Right ventricle myocardium inferior (tissue), 1 donor: ENCODE data around the gene ZBTB40. TPM values are rescaled to one million over a fixed set of nuclear protein-coding genes. Genes with fewer than 3 reads are reported as not detected.

ENCODE experiments used
- ATAC-seq: fragments of 200-7000 bp; cut with Tn5 transposase; one replicate; pipeline ENCODE4 v1.9.1; 2020; ENCODE audit warnings: mild to moderate bottlenecking, moderate library complexity
- DNase-seq: peaks from one replicate; pipeline ENCODE4 v3.0.0; 2021; ENCODE audit errors: missing footprints
- intact Hi-C: fragments of 100-400 bp; cut with DNase I; formaldehyde crosslinking; loops from one replicate; pipeline ENCODE4 v1.11.0; 2022
- total RNA-seq: library from RNA; stranded (reverse); fragmentation: NEBNext Ultra II Directional; extraction: Animal tissue kit (Norgen Biotek cat#: 25700); gene quantifications from one replicate; pipeline ENCODE4 v1.2.1, GENCODE V29; 2021
- donor health status: DM: no; HTN: yes; CAD: no; lungs with severe emphysema.

Gene ZBTB40
- total RNA-seq, 1 donor from 2014 or later: 17.9 TPM

- ATAC-seq (peak; percentile 74), DNase-seq (no peak)
- intact Hi-C loops: no loop called here
Measured at GRCh38 chr1:22418933-22419382, 32.7 kb upstream of the ZBTB40 start.

GRCh38 chr1:22420455-22421053 is 31.1 kb upstream of the ZBTB40 start:
- ATAC-seq (peak; percentile 88), DNase-seq (peak; percentile 88)
- intact Hi-C loops: loop anchor here (1.0 to 10.0 kb wide), 2 partner anchors 222 to 504 kb away; no protein-coding TSS in a partner anchor

DNA sequence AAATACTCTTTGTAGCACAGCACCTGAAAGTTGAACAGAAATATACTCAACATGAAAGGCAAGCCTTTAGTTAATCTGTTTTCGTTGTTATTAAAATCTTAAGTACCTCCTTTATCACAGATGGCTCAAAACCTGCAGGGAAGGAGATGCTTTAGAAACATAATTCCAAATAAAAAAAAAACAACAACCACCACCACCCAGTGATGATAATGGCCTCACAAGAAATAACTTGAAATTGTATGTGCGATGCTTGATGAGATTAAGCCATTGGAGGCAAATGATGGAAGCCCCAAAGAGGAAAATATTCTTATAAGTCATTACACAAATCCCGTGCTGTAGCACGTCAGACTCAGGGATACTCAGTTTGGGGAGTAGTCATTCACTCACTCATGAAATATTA is 24.9 kb upstream of the ZBTB40 start:
- intact Hi-C loops: loop anchor here (10.0 kb wide), 1 partner anchor 498 kb away; no protein-coding TSS in a partner anchor
- ATAC-seq (no peak), DNase-seq (no peak)

DNA sequence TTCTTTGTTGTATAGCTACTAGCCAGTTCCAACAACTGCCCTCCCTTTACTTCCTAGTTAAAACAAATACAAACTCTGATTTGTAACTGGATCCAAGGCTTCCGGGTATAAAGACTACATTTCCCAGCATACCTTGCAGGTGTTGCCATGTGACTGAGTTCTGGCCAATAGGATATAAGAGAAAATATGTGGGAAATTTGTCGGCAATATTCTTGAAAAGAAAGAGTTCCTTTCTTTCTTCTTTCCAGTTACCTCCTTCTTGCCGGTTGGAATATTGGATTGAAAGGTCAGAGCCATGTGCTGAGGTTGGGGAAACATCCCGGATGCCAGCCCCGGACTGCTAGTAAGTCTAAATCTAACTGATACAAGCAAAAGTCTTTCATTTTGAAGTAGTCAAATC is 23.0 kb upstream of the ZBTB40 start:
- intact Hi-C loops: loop anchor here (10.0 kb wide), 1 partner anchor 496 kb away; no protein-coding TSS in a partner anchor
- peak; percentile 59 for ATAC-seq
- DNase-seq: no peak

DNA sequence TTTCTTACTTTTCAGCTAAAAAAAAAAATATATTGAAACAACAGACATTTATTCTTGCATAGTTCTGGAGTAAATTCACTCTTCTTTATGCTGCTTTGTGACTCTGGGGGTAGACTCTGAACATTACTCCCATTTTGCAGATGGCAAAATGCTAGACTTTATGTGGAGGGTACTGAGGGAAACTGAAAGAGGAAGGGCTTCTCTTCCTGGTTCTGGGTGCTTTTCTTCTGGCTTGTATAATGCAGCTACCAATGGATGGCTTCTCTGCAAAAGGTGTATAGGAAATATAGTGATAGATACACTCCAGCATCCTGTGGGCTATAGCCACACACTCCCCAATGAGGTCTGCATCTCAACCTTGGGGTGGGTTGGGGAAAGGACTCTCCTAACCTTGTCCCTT is 19.7 kb upstream of the ZBTB40 start:
- ATAC-seq (no peak), DNase-seq (no peak)
- intact Hi-C loops: no loop called here

DNA sequence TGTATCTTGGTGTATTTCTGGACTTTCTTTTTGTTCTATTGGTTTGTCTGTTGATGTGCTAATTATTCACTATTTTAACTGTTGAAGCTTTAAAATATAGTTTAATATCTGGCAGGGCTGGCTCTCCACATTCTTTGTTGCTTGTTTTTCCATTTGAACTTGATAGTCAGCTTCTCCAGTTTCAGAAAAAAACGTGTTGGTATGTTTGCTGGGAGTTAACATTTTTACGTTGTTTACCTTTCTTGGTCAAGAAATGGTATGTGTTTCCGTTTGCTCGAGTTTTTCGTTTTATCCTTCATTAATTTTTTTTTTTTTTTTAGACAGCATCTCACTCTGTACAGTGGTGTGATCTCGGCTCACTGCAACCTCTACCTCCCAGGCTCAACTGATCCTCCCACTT is 16.9 kb upstream of the ZBTB40 start:
- intact Hi-C loops: no loop called here
- no peak for ATAC-seq
- no peak for DNase-seq

GRCh38 chr1:22436948-22437347 is 14.7 kb upstream of the ZBTB40 start:
- intact Hi-C loops: no loop called here
- DNase-seq (no peak), ATAC-seq (no peak)

DNA sequence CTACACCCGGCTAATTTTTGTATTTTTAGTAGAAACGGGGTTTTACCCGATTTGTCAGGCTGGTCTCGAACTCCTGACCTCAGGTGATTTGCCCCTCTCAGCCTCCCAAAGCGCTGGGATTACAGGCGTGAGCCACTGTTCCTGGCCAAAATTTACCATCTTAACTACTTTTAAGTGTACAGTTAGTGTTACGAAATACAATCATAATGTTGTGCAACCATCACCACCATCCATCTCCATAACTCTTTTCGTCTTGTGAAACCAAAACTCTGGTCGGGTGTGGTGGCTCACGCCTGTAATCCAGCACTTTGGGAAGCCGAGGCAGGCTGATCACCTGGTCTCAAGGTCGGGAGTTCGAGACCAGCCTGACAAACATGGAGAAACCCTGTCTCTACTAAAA is 14.1 kb upstream of the ZBTB40 start:
- ATAC-seq (no peak), DNase-seq (no peak)
- intact Hi-C loops: no loop called here

- intact Hi-C loops: no loop called here
- ATAC-seq: no peak
Measured at GRCh38 chr1:22440582-22440981, 11.1 kb upstream of the ZBTB40 start.

DNA sequence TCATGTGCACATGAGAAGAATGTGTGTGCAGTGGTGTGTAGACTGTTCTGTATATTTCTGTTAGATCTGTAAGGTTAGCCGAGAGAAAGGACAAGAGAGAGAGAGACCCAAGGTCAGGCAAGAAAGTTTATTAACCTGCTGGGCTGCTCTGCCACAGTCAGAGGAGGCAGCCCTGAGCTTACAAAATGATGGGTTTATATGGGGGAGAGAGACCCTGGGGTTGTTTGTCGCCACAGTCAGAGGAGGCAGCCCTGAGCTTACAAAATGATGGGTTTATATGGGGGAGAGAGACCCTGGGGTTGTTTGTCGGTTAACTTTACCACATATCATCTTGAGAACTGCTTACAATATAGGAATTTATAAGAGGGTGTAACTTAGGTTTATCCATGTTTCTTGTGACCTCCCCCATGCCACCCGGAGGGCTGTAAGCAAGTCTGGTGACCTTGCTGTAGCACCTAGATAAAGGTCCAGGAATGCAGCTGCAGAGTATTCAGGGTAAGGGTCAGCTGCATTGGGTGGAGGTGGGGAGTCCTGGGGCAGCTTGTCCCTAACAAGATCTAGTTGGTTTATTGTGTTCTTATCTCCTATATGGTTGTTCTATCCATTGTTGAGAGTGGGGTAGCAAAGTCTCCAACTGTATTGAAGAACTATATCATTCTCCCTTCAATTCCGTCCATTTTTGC is 9.3 kb upstream of the ZBTB40 start:
- DNase-seq (no peak), ATAC-seq (no peak)
- intact Hi-C loops: no loop called here

More at GRCh38 chr1:22440582-22440981, 11.1 kb upstream of the ZBTB40 start:
- DNase-seq: no peak

DNA sequence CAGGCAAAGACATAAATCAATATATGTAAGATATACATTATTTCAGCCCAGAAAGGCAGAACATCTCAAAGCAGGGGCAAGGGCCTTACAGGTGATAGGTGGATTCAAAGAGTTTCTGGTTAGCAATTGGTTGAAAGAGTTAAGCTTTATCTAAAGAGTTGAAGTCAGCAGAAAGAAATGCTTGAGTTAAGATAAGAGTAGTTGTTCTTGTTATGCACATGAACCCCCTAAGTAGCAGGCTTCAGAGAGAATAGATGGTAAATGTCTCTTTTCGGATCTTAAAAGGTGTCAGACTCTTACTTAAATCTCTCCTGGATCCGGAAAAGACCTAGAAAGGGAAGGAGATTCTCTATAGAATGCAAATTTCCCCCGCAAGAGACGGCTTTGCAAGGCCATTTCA is 8.3 kb upstream of the ZBTB40 start:
- no peak for DNase-seq
- no peak for ATAC-seq
- intact Hi-C loops: no loop called here

- ATAC-seq: no peak
Measured at GRCh38 chr1:22444856-22445255, 6.8 kb upstream of the ZBTB40 start.

DNA sequence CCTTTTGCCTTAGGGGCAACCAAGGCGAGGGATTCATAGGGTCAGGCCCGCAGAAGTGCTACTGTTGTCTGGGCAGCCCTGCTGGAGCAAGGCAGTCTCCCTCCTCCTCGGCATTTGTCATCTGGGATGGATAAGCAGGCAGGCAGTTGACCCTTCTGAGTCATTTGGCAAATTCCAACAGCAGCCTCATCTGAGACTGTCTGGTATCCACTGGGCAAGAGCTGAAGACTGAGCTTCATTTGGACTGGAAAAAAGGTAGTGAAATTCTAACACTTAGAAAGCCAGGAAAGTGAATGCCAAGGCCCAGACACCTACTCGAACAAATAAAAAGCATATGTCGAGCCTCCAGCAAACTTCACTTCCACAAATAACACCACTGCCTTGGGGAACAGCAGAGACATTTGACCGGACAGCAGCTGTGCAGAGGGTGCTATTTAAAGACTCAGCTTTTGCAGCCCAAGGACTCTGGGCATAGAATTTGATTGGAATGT is 4.0 kb upstream of the ZBTB40 start:
- intact Hi-C loops: loop anchor here (5.0 kb wide), 1 partner anchor 55 kb away; no protein-coding TSS in a partner anchor
- ATAC-seq (no peak), DNase-seq (no peak)

More at GRCh38 chr1:22444856-22445255, 6.8 kb upstream of the ZBTB40 start:
- DNase-seq: no peak
- intact Hi-C loops: loop anchor here (5.0 kb wide), 1 partner anchor 57 kb away; no protein-coding TSS in a partner anchor

GRCh38 chr1:22449636-22450035 is 2.0 kb upstream of the ZBTB40 start:
- DNase-seq: no peak

GRCh38 chr1:22450351-22451021 is 1.2 kb upstream of the ZBTB40 start:
- intact Hi-C loops: loop anchor here (5.0 kb wide), 1 partner anchor 37 kb away; no protein-coding TSS in a partner anchor
- no peak for DNase-seq
- no peak for ATAC-seq

More at GRCh38 chr1:22449636-22450035, 2.0 kb upstream of the ZBTB40 start:
- intact Hi-C loops: loop anchor here (5.0 kb wide), 2 partner anchors 38 to 53 kb away; no protein-coding TSS in a partner anchor
- ATAC-seq: no peak

DNA sequence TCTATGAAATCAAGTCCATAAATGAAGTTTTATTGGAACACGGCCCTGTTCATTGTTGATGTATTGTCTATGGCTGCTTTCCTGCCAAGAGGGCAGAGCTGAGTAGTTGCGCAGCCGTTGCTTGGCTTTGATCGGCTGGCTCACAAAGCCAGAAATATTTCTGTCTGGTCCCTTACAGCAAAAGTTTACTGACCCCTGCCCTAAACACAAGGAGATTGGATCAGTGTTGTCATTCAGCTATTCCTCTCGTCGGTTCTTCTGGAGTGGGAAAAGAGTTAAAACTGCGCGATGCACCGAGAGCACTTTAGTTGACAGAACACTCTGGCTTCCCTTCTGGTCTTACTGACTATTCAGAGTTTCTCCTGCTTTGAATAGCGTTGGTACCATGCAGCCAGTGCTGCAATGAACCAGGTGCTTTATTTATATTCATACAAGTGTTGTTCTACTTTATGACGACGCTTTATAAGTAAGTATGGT is 868 bp downstream of the ZBTB40 start:
- intact Hi-C loops: loop anchor here (5.0 kb wide), 1 partner anchor 35 kb away; no protein-coding TSS in a partner anchor
- DNase-seq (no peak), ATAC-seq (peak; percentile 51)

DNA sequence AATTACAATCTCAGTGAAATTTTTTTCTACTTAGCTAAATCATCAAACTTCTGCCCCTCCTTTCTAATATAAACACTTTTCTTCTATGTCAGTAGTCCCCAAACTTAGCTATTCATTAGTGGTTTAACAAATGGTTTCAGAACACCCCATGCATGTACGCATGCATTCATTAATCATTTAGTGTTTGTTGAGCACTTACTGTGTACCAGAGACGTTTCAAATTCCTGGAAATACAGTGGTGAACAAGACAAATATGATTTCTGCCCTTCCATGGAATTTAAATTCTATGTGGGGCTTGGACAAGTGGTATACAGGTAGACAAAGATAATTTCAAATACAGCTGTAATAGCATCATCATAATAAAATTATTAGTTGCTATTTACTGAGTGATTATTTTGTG is 1.5 kb downstream of the ZBTB40 start:
- intact Hi-C loops: loop anchor here (5.0 kb wide), 1 partner anchor 34 kb away; no protein-coding TSS in a partner anchor
- no peak for ATAC-seq
- DNase-seq: no peak

- DNase-seq (no peak), ATAC-seq (no peak)
- intact Hi-C loops: loop anchor here (5.0 kb wide), 1 partner anchor 33 kb away; no protein-coding TSS in a partner anchor
Measured at GRCh38 chr1:22454476-22455056, 2.9 kb downstream of the ZBTB40 start.

DNA sequence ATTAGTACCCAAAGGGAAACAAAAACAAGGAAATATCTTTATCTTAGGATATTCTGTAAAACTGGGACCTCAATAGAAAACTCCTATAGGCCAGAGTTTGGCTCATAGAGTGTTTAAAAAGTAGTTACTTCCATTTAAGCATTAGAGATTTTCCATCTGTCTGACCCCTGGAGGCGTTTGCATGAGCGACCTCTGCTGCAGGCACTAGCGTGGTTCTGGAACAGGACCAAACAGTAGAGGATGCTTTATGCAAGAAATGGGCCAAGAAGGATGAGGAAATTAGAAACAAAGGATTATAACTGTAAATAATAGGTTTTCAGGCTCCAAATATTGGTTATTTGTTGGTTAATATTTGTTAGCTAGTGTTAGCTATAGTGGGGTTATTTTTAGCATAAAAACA is 5.7 kb downstream of the ZBTB40 start:
- no peak for DNase-seq
- intact Hi-C loops: no loop called here
- no peak for ATAC-seq
